Ovary (tissue), 10 donors: ENCODE data around the gene FTHL17. TPM values are rescaled to one million over a fixed set of nuclear protein-coding genes. Genes with fewer than 3 reads are reported as not detected.

Experiments
- DNase-seq, 5 donors: peaks; one replicate each; pipeline ENCODE4 v3.0.0-alpha.2; 2019 to 2020
- H3K27ac ChIP-seq, 2 donors: fragments of 200-600 bp; one replicate each; pipeline versions ENCODE4 v1.5.1 to v1.8.0; 2019 to 2022
- H3K27me3 ChIP-seq: fragments of 200-600 bp; one replicate; pipeline ENCODE4 v1.8.0; 2022
- H3K36me3 ChIP-seq: fragments of 200-600 bp; sonication (generic); one replicate; pipeline ENCODE4 v1.5.1; 2019
- H3K4me1 ChIP-seq: one replicate; pipeline ENCODE4 v1.8.1; 2013; ENCODE audit warnings: mild to moderate bottlenecking, moderate library complexity; ENCODE audit not compliant: insufficient read depth
- H3K4me3 ChIP-seq: fragments of 200-600 bp; sonication (generic); one replicate; pipeline ENCODE4 v1.5.1; 2017
- H3K9me3 ChIP-seq, 2 donors: fragments of 200-600 bp in 1 of 2; sonication (generic) in 1 of 2; one replicate each; pipeline versions ENCODE4 v1.5.1 to v1.8.1; 2013 to 2019; ENCODE audit warnings: mild to moderate bottlenecking in 1 of 2, moderate library complexity in 1 of 2
- CTCF ChIP-seq, 3 donors: fragments of 450-650 bp in 2 of 3; fragments of 200-600 bp in 1 of 3; IDR thresholded peaks; one replicate each; pipeline versions ENCODE4 v1.5.1 to v1.8.0; 2016 to 2022; ENCODE audit warnings: antibody characterized with exemption in 3 of 3, mild to moderate bottlenecking in 1 of 3
- EP300 ChIP-seq: sonication (generic); formaldehyde crosslinking; IDR thresholded peaks from one replicate; pipeline ENCODE4 v1.6.1; 2017; ENCODE audit warnings: antibody characterized with exemption
- POLR2A ChIP-seq: fragments of 450-650 bp; IDR thresholded peaks from one replicate; pipeline ENCODE4 v1.6.1; 2017; ENCODE audit warnings: antibody characterized with exemption, mild to moderate bottlenecking, moderate library complexity
- WGBS, 3 donors: extraction: QIAGEN DNeasy Blood & Tissue Kit in 1 of 3; methylation state at CpG; one replicate each; pipeline versions ENCODE4 v1.1.5 to v1.1.7; 2013 to 2017; 5-methylcytosine and 5-hydroxymethylcytosine counted together
- intact Hi-C, 4 donors: fragments of 100-400 bp; cut with DNase I; formaldehyde crosslinking; loops; one replicate each; pipeline versions ENCODE4 v1.11.0 to v1.15.1; 2022 to 2023
- long read RNA-seq, 3 donors: library from polyadenylated mRNA in 2 of 3; unstranded in 2 of 3; transcript quantifications; one replicate each; pipeline ENCODE4 v2.0.0 and lab custom pipeline, GENCODE V29; 2021 to 2026
- polyA plus RNA-seq, 2 donors: library from polyadenylated mRNA; stranded (reverse); fragments of 200-250 nt in 1 of 2; fragments of 350-450 nt in 1 of 2; fragmentation: Illumina TruSeq in 1 of 2; extraction: RNeasy Lipid Tissue Mini Kit (QIAGEN cat#74804) in 1 of 2; gene quantifications; one replicate each; pipeline ENCODE4 v1.2.3, GENCODE V29; 2013 to 2014
- total RNA-seq, 7 donors: library from RNA; depleted of rRNA in 2 of 7; stranded (reverse); fragments of >200 nt in 2 of 7; fragmentation: NEBNext Ultra II Directional in 3 of 7; extraction: Animal tissue kit (Norgen Biotek cat#: 25700) in 3 of 7; gene quantifications; one replicate each; pipeline versions ENCODE4 v1.1.0 to v1.2.4, GENCODE V29; 2016 to 2023
- donor health status: DM: no; HTN: no; CAD: no; lungs with moderate emphysema.
- donor health status: DM: no; HTN: no; CAD: no.
- donor health status: Bipolar disorder and iron deficiency.
- donor health status: DM: yes; HTN: yes; CAD: no.
- donor health status: DM: no; HTN: no; CAD: no.
- donor health status: DM: yes; HTN: yes; CAD: no.

The FTHL17 gene
- not detected for total RNA-seq
- polyA plus RNA-seq: not detected
- long read RNA-seq, donor 1: 0 reads
- long read RNA-seq, donor 2, partial matches to known transcripts: 0 of 4 reads
- long read RNA-seq, donor 2, other reads (novel, unspliced or antisense): 0 of 4 reads
- long read RNA-seq, donor 3: 0 reads

DNA sequence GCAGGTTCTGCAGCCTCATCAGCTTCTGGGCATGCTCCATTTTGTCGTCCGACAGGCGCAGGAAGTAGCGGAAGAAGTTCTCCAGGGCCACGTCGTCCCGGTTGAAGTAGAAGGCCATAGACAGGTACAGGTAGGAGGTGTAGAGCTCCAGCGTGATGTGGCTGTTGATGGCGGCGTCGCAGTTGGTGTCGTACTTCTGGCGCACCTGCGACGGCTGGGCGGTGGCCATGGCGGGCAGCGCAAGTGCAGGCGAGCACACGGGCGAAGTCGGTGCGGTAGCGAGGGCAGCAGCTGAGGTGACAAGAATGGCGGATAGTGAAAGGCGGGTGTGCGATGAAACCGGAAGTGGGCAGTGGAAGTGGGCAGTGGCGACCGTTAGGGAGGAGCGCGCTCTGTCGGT is at the start of gene FTHL17:
TSS of gene FTHL17 (minus strand) at position 317 of the 400 bp plus-strand sequence. CDS start at position 229, 88 bp downstream.
- Histone ChIP-seq H3K9me3 (no peaks in the 10 kb centered on the region), H3K4me3 (no peak within 1 kb of the TSS), H3K27ac (no peak within 1 kb of the TSS), H3K4me1 (no peaks in the 10 kb centered on the region), H3K27me3 (no peaks in the 10 kb centered on the region), H3K36me3 (no peaks in the 10 kb centered on the region)
- no peak for TF ChIP-seq CTCF (IDR thresholded peaks at IDR 0.05)
- no peak for TF ChIP-seq POLR2A
- no peak for TF ChIP-seq EP300
- 86 to 93% (median 88%) methylated on average over 33 of the region's 33 CpGs for WGBS, 3 donors
- no peak for DNase-seq
- intact Hi-C loops: no loop called here

DNA sequence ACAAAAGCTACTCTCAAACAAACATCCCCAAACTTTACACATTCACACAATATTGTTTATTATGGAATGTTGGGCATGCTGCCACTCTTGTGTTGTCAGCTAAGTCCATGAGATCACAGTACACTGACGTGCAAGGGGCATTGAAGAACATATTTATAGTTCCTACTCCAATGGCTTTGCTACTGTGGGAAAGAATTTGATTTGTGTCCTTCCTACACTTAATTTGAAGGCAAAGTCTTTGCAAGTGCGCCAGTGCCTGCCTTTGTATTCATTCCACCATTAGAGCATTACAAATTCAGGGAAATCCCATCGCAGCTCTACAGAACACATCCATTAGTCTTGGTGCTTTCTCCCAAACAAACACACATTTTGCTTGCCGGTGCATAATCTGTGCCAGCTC is 45.4 kb upstream of the FTHL17 start:
- no peak for TF ChIP-seq CTCF (IDR thresholded peaks at IDR 0.05)
- TF ChIP-seq POLR2A: no peak
- no peak for TF ChIP-seq EP300
- intact Hi-C loops: no loop called here
- H3K27ac ChIP-seq: no peak overlapping the region

DNA sequence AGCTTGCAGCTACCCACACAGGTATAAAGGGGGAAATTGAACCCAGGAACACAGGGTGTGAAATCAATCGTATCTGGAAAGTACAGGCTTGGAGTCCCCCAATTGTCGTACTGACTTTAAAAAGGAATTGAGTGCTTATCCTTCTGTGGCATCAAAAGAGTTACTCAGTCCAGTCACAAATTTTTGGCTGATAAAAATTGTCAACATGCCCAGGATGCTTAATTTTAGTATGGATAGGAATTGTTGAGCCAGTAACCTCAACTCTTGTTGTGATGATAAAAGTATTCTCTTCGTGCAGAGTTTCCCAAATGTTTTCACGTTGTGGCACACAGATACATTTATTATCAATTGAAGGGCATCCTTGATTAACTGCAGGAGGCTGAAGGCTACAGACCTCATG is 43.6 kb upstream of the FTHL17 start:
- Histone ChIP-seq H3K9me3 (no peaks in the 10 kb centered on the region), H3K27ac (no peak overlapping the region), H3K36me3 (no peaks in the 10 kb centered on the region), H3K4me1 (peaks cover 1% of the 10 kb centered on the region), H3K4me3 (no peak overlapping the region), H3K27me3 (no peaks in the 10 kb centered on the region)
- no peak for TF ChIP-seq POLR2A
- no peak for TF ChIP-seq CTCF (IDR thresholded peaks at IDR 0.05)
- TF ChIP-seq EP300: no peak
- 42 to 48% (median 45%) methylated on average over 4 of the region's 4 CpGs for WGBS, 3 donors
- DNase-seq: no peak
- intact Hi-C loops: no loop called here

More for the DNA sequence above, 45.4 kb upstream of the FTHL17 start:
- H3K27me3 ChIP-seq: no peaks in the 10 kb centered on the region
- H3K9me3 ChIP-seq: no peaks in the 10 kb centered on the region
- WGBS, 3 donors: 66 to 74% (median 67%) methylated on average over 4 of the region's 4 CpGs
- H3K4me1 ChIP-seq: peaks cover 1% of the 10 kb centered on the region
- DNase-seq: no peak
- H3K4me3 ChIP-seq: no peak overlapping the region
- no peaks in the 10 kb centered on the region for H3K36me3 ChIP-seq

- intact Hi-C loops: no loop called here
- H3K27ac ChIP-seq: no peak overlapping the region
- DNase-seq: no peak
- no peaks in the 10 kb centered on the region for H3K27me3 ChIP-seq
- no peak for TF ChIP-seq EP300
- TF ChIP-seq POLR2A: no peak
- no peak for TF ChIP-seq CTCF (IDR thresholded peaks at IDR 0.05)
- no peak overlapping the region for H3K4me3 ChIP-seq
- H3K36me3 ChIP-seq: no peaks in the 10 kb centered on the region
- H3K9me3 ChIP-seq: no peaks in the 10 kb centered on the region
- 31 to 37% (median 32%) methylated on average over 2 of the region's 2 CpGs for WGBS, 3 donors
- peaks cover 1% of the 10 kb centered on the region for H3K4me1 ChIP-seq
These were observed 43.0 kb upstream of the FTHL17 start for GRCh38 chrX:31114858-31115257.
